Right kidney (tissue), 9 donors: ENCODE measurements around the gene ANKRD16.
"Not testable (repeated sequence)": the region's sequence is repeated elsewhere in the genome, so short reads cannot be mapped to it uniquely, and the experiment has no call there.

Experiments
- DNase-seq: peaks from one replicate; pipeline ENCODE4 v3.0.0-alpha.2; 2016
- long read RNA-seq, 8 donors: transcript quantifications; one replicate each; lab custom pipeline, GENCODE V29; 2026

The ANKRD16 gene
- long read RNA-seq, donor 1, partial matches to known transcripts = 0 of 2 reads
- long read RNA-seq, donor 1, other reads (novel, unspliced or antisense) = 0 of 2 reads
- long read RNA-seq, donor 2, partial matches to known transcripts = 0 of 5 reads
- long read RNA-seq, donor 2, other reads (novel, unspliced or antisense) = 0 of 5 reads
- long read RNA-seq, donor 3, partial matches to known transcripts = 13 of 15 reads
- long read RNA-seq, donor 3, other reads (novel, unspliced or antisense) = 0 of 15 reads
- long read RNA-seq, donor 4, partial matches to known transcripts = 38 of 39 reads
- long read RNA-seq, donor 4, other reads (novel, unspliced or antisense) = 0 of 39 reads
- long read RNA-seq, donor 5, partial matches to known transcripts = 0 of 6 reads
- long read RNA-seq, donor 5, other reads (novel, unspliced or antisense) = 0 of 6 reads
- long read RNA-seq, donor 6, partial matches to known transcripts = 0 of 5 reads
- long read RNA-seq, donor 6, other reads (novel, unspliced or antisense) = 0 of 5 reads
- long read RNA-seq, donor 7, transcript ANKRD16-202 (7 exons, 1,646 nt) = major isoform, 5 of 7 reads
- long read RNA-seq, donor 7, partial matches to known transcripts = 0 of 7 reads
- long read RNA-seq, donor 7, other reads (novel, unspliced or antisense) = 0 of 7 reads
- long read RNA-seq, donor 8, partial matches to known transcripts = 0 of 3 reads
- long read RNA-seq, donor 8, other reads (novel, unspliced or antisense) = 0 of 3 reads

GRCh38 chr10:5889624-5890451 is at the start of gene ANKRD16, which contains the start of gene FBH1:
Gene ANKRD16, minus strand, starts transcription at chr10:5889893. Its CDS starts 539 bp downstream, at chr10:5889354.
Gene FBH1, plus strand, starts transcription at chr10:5890243. Its CDS starts 103 bp downstream, at chr10:5890346.
- peak; percentile 99 for DNase-seq

- no peak for DNase-seq
Observed at GRCh38 chr10:5938291-5938690, 48.6 kb upstream of the ANKRD16 start.

DNA sequence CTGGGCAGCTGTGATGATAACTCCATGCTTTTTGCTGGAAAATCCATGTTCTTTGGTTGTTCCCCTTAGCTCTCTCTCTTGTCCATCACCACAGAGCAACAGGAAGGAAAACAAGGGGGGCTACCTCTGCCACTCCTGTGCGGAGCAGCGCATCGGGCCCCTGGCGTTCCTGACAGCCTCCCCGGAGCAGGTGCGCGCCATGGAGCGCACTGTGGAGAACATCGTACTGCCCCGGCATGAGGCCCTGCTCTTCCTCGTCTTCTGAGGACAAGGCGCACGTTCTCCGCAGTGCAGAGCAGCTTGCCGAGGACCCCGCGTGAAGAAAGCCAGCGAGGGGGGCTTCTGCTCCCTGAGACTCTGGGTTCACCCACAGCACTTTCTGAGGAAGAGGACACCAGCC is 47.3 kb upstream of the ANKRD16 start:
- DNase-seq = no peak

DNA sequence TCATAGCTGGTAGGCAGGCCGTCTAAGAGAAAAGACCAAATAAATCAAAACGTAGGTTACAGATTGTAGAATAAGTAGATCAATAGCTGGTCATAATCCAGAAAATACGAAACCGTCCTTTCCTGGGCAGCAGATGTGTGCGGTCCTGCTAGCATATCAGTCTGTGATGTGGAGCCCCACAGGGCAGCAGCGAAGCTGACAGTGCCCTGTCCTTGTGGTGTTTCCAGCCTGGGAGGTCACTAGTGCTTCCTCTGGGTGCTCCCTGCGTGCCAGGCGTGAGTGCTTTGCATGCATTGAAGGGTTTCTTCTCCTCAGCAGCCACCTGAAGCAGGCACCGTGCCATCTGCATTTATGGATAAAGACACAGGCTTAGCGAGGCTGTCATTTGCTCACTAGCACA is 45.9 kb upstream of the ANKRD16 start:
- DNase-seq = no peak

GRCh38 chr10:5933909-5934546 is 44.3 kb upstream of the ANKRD16 start:
- DNase-seq = no peak

- DNase-seq = no peak
Observed at GRCh38 chr10:5932345-5932744, 42.7 kb upstream of the ANKRD16 start.

DNA sequence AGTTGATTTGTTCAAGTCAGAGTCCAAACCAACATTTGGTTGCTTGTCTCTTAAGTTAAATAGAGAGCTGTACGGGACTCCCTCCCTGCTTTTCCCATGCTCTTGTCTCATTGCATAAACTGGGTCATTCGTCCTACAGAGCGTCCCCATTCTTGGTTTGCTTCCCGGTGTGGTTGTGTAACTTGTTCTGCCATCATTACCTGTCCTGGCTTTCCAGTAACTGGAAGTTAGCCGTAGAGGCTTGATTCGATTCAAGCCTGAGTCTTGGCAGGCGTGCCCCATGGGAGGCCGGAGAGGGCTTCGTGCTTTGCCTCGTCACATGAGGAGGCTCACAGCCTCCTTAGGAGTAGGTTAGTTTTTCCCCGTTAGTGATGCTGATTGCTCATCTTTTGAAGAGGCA is 40.6 kb upstream of the ANKRD16 start:
- DNase-seq = no peak

DNA sequence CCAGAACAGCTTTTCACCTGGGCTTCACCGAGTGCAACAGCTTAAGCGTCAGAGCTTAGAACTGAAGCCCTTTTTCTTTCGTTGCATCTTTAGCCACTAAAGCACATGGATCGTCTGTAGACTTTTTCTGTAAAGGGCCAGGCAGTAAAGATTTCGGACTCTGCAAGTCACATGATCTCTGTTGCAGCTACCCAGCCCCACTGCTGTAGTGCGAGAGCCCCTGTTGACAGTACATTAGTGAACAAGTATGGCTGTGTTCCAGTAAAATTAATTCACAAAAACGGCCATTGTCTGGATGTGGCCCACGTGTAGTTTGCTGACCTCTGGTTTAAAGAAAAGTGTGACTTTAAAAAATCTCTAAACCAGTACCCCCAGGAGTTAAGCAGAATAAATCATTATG is 39.7 kb upstream of the ANKRD16 start:
- DNase-seq = no peak

- no peak for DNase-seq
Observed at GRCh38 chr10:5927306-5927705, 37.6 kb upstream of the ANKRD16 start.

- DNase-seq = no peak
Observed at GRCh38 chr10:5924889-5925288, 35.2 kb upstream of the ANKRD16 start.

GRCh38 chr10:5921746-5922145 is 32.1 kb upstream of the ANKRD16 start:
- no peak for DNase-seq

- DNase-seq = no peak
Observed at GRCh38 chr10:5919568-5919967, 29.9 kb upstream of the ANKRD16 start.

DNA sequence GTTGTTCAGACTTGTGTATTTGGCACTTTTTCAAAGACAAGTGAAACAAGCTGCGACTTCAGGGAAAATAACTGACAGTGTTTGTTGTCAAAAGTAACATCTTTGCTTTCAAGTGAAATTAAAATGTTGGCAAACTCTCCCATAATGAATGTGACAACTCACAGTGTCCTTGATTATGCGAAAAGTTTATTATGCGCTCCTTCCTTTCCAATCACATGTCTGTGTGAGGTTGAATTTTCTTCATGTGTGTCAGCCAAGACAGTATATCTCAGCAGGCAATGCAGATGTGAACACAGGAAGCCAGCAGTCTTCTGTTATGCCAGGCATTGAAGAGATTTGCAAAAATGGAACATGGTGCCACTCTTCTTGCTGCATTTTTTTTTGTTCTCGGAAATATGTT is 29.1 kb upstream of the ANKRD16 start:
- no peak for DNase-seq

- DNase-seq = no peak
Observed at GRCh38 chr10:5917305-5917704, 27.6 kb upstream of the ANKRD16 start.

- no peak for DNase-seq
Observed at GRCh38 chr10:5915451-5915850, 25.8 kb upstream of the ANKRD16 start.

DNA sequence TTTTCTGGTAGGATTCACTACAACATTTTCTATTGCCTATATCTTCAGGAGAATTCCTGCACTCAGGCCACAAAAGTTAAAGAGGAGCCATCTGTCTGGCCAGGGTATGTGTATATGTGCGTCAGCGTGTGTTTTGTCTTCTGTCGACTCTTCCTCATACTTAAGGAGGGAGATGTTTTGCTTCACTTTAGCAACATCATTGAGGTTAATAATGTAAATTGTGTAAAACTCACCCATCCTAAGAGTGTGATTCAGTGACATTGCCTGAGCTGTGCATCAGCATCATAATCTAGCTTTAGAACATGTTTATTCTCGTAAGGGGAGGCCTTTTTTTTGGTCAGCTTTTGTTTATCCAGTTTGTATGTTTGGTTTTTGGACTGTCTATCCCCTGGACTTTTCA is 24.0 kb upstream of the ANKRD16 start:
- no peak for DNase-seq

GRCh38 chr10:5911670-5912069 is 22.0 kb upstream of the ANKRD16 start:
- DNase-seq = no peak

- DNase-seq = no peak
Observed at GRCh38 chr10:5910323-5911100, 20.8 kb upstream of the ANKRD16 start.

- not testable (repeated sequence) for DNase-seq
Observed at GRCh38 chr10:5908676-5909075, 19.0 kb upstream of the ANKRD16 start.

GRCh38 chr10:5906651-5907050 is 17.0 kb upstream of the ANKRD16 start:
- no peak for DNase-seq

DNA sequence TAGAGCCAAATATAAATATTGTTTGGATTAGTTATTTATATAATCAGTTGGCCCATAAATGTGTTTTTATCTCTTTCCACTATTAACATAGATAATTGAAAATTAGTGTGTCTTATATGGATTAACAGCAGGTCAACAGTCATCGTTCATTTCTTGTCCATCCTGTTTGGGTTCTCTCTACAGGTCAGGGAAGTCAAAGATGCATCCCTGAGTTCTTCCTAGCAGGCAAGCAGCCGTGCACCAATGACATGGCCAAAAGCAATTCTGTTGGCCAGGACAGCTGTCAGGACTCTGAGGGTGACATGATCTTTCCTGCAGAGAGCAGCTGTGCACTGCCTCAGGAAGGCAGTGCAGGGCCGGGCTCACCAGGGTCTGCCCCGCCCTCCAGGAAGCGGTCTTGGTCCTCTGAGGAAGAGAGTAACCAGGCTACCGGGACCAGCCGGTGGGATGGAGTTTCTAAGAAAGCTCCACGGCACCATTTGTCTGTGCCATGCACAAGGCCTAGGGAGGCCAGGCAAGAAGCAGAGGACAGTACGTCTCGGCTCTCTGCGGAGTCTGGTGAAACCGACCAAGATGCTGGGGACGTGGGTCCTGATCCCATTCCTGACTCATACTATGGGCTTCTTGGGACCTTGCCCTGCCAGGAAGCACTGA is 16.3 kb upstream of the ANKRD16 start:
- no peak for DNase-seq
